Panc1 (cell line): ENCODE results near the gene ZNF185.

Experiments used
- CTCF ChIP-seq: fragments of 450-650 bp; IDR thresholded peaks from 2 replicates; pipeline ENCODE4 v1.5.1; 2017; ENCODE audit warnings: mild to moderate bottlenecking
- POLR2AphosphoS5 ChIP-seq: IDR thresholded peaks from 2 replicates; pipeline ENCODE4 v1.6.1; 2012; ENCODE audit warnings: mild to moderate bottlenecking, low read depth, low read length, moderate library complexity

- TF ChIP-seq CTCF (no peak), POLR2AphosphoS5 (no peak)
Observed at GRCh38 chrX:152917656-152918579, 20.1 kb downstream of the ZNF185 start.
